Mesenchymal stem cell (in vitro differentiated cells and primary cell): ENCODE data around the gene SLC25A36.
A peak's percentile ranks its signal among the peaks of the same experiment; 100 is the strongest.

Experiments
- DNase-seq: peaks from one replicate; pipeline ENCODE4 v3.0.0-alpha.2; 2013
- H2AFZ ChIP-seq: one replicate; pipeline ENCODE4 v1.6.1; 2013; ENCODE audit warnings: low read depth, mild to moderate bottlenecking, control low read depth, inconsistent platforms, low read length, moderate library complexity
- H2AK5ac ChIP-seq: 2 replicates; pipeline ENCODE4 v1.6.1; 2013; ENCODE audit warnings: low read length, moderate library complexity, mild to moderate bottlenecking, inconsistent platforms; ENCODE audit not compliant: severe bottlenecking
- H2BK120ac ChIP-seq: one replicate; pipeline ENCODE4 v1.6.1; 2013; ENCODE audit warnings: low read depth, mild to moderate bottlenecking, inconsistent platforms, low read length, moderate library complexity
- H2BK12ac ChIP-seq, 2 experiments: one replicate each; pipeline ENCODE4 v1.6.1; 2013; ENCODE audit warnings: inconsistent platforms in 2 of 2, low read length in 2 of 2, mild to moderate bottlenecking in 2 of 2, moderate library complexity in 2 of 2, control low read depth in 1 of 2
- H2BK15ac ChIP-seq: one replicate; pipeline ENCODE4 v1.6.1; 2013; ENCODE audit warnings: mild to moderate bottlenecking, low read depth, inconsistent platforms; ENCODE audit not compliant: poor library complexity, severe bottlenecking
- H2BK5ac ChIP-seq: 2 replicates; pipeline ENCODE4 v1.6.1; 2013; ENCODE audit warnings: low read depth, mild to moderate bottlenecking, low read length, control low read depth, inconsistent platforms; ENCODE audit not compliant: poor library complexity, severe bottlenecking
- H3K14ac ChIP-seq, 2 experiments: one replicate each; pipeline ENCODE4 v1.6.1; 2013; ENCODE audit warnings: inconsistent platforms in 2 of 2, low read length in 2 of 2, control low read depth in 1 of 2, mild to moderate bottlenecking in 1 of 2, moderate library complexity in 1 of 2
- H3K18ac ChIP-seq, 2 experiments: one replicate each; pipeline ENCODE4 v1.6.1; 2013; ENCODE audit warnings: inconsistent platforms in 2 of 2, low read length in 2 of 2, control low read depth in 1 of 2, low read depth in 1 of 2, mild to moderate bottlenecking in 1 of 2
- H3K23ac ChIP-seq, 2 experiments: one replicate each; pipeline ENCODE4 v1.6.1; 2013; ENCODE audit warnings: inconsistent platforms in 2 of 2, low read length in 2 of 2, mild to moderate bottlenecking in 2 of 2, moderate library complexity in 2 of 2, control low read depth in 1 of 2
- H3K27ac ChIP-seq: 2 replicates; pipeline ENCODE4 v1.5.1; 2013; ENCODE audit warnings: mild to moderate bottlenecking, moderate library complexity, low read length, control low read depth, inconsistent platforms; ENCODE audit not compliant: poor library complexity, severe bottlenecking
- H3K27me3 ChIP-seq, 2 experiments: 2 replicates each; pipeline versions ENCODE4 v1.6.1 to v1.7.0; 2013; ENCODE audit warnings: low read length in 2 of 2, mild to moderate bottlenecking in 2 of 2, moderate library complexity in 2 of 2, control low read depth in 1 of 2, inconsistent platforms in 1 of 2; ENCODE audit not compliant: control insufficient read depth in 1 of 2, insufficient read depth in 1 of 2
- H3K36me3 ChIP-seq, 2 experiments: 2 replicates each; pipeline versions ENCODE4 v1.6.1 to v1.7.0; 2013; ENCODE audit warnings: low read length in 2 of 2, control low read depth in 1 of 2, inconsistent platforms in 1 of 2, low read depth in 1 of 2, mild to moderate bottlenecking in 1 of 2; ENCODE audit not compliant: insufficient read depth in 2 of 2, control insufficient read depth in 1 of 2
- H3K4ac ChIP-seq, 2 experiments: one replicate each; pipeline ENCODE4 v1.6.1; 2013; ENCODE audit warnings: inconsistent platforms in 2 of 2, low read length in 2 of 2, mild to moderate bottlenecking in 2 of 2, moderate library complexity in 2 of 2, control low read depth in 1 of 2, low read depth in 1 of 2
- H3K4me1 ChIP-seq: 2 replicates; pipeline ENCODE4 v1.6.1; 2013; ENCODE audit warnings: low read depth, low read length, control low read depth; ENCODE audit not compliant: control insufficient read depth, insufficient read depth
- H3K4me2 ChIP-seq: 2 replicates; pipeline ENCODE4 v1.6.1; 2013; ENCODE audit warnings: low read length, mild to moderate bottlenecking, inconsistent platforms; ENCODE audit not compliant: poor library complexity, severe bottlenecking
- H3K4me3 ChIP-seq, 2 experiments: 2 replicates each; pipeline versions ENCODE4 v1.5.1 to v1.7.0; 2013; ENCODE audit warnings: low read length in 2 of 2, mild to moderate bottlenecking in 2 of 2, control low read depth in 1 of 2, low read depth in 1 of 2; ENCODE audit not compliant: insufficient read depth in 1 of 2
- H3K79me1 ChIP-seq: replicated peaks from 2 replicates; pipeline ENCODE4 v1.6.1; 2013; ENCODE audit warnings: mild to moderate bottlenecking, control low read depth, low read length, inconsistent platforms; ENCODE audit not compliant: poor library complexity, severe bottlenecking
- H3K9ac ChIP-seq: 2 replicates; pipeline ENCODE4 v1.7.0; 2013; ENCODE audit warnings: mild to moderate bottlenecking, low read length, moderate library complexity
- H3K9me3 ChIP-seq: 2 replicates; pipeline ENCODE4 v1.7.0; 2013; ENCODE audit warnings: mild to moderate bottlenecking, low read length; ENCODE audit not compliant: control insufficient read depth
- H4K8ac ChIP-seq: one replicate; pipeline ENCODE4 v1.6.1; 2013; ENCODE audit warnings: inconsistent platforms, mild to moderate bottlenecking, low read length, moderate library complexity
- H4K91ac ChIP-seq: one replicate; pipeline ENCODE4 v1.6.1; 2013; ENCODE audit warnings: mild to moderate bottlenecking, low read length, inconsistent platforms
- whole genome bisulfite sequencing: methylation state at CpG from one replicate; pipeline ENCODE4 v1.1.7; 2013; ENCODE audit warnings: mixed read lengths; 5-methylcytosine and 5-hydroxymethylcytosine counted together

Gene SLC25A36

GRCh38 chr3:140920029-140920428, 21.6 kb upstream of the SLC25A36 start:
- no peak overlapping the region for H2BK15ac ChIP-seq
- no peak overlapping the region for H2AFZ ChIP-seq
- WGBS, result 85% methylated on average over 1 of the region's 2 CpGs
- no peak overlapping the region for H2BK120ac ChIP-seq
- no peaks in the 10 kb centered on the region for H3K79me1 ChIP-seq
- H3K14ac ChIP-seq, result no peak overlapping the region
- H3K4me1 ChIP-seq, result no peaks in the 10 kb centered on the region
- H3K36me3 ChIP-seq, result no peaks in the 10 kb centered on the region
- DNase-seq, result no peak
- no peak overlapping the region for H3K27ac ChIP-seq
- no peak overlapping the region for H4K8ac ChIP-seq
- no peak overlapping the region for H3K4ac ChIP-seq
- H3K4me3 ChIP-seq, result no peak overlapping the region
- peaks cover 21 to 23% of the 10 kb centered on the region in 2 experiments for H3K27me3 ChIP-seq
- H2AK5ac ChIP-seq, result no peak overlapping the region
- no peak overlapping the region for H2BK12ac ChIP-seq
- H3K4me2 ChIP-seq, result no peak overlapping the region
- no peak overlapping the region for H3K23ac ChIP-seq
- no peak overlapping the region for H3K9ac ChIP-seq
- no peak overlapping the region for H4K91ac ChIP-seq
- H3K9me3 ChIP-seq, result no peaks in the 10 kb centered on the region
- no peak overlapping the region for H2BK5ac ChIP-seq
- no peak overlapping the region for H3K18ac ChIP-seq

- H2AFZ ChIP-seq, result no peak overlapping the region
- 25% methylated on average over 1 of the region's 1 CpG for WGBS
- no peak overlapping the region for H3K27ac ChIP-seq
- no peak overlapping the region for H2BK15ac ChIP-seq
- H4K8ac ChIP-seq, result no peak overlapping the region
- H3K23ac ChIP-seq, result no peak overlapping the region
- peaks cover 3 to 8% of the 10 kb centered on the region in 2 experiments for H3K27me3 ChIP-seq
- no peak overlapping the region for H3K4me2 ChIP-seq
- H2AK5ac ChIP-seq, result no peak overlapping the region
- no peak overlapping the region for H4K91ac ChIP-seq
- H2BK12ac ChIP-seq, result no peak overlapping the region
- H2BK5ac ChIP-seq, result no peak overlapping the region
- no peak overlapping the region for H3K9ac ChIP-seq
- H3K4me3 ChIP-seq, result no peak overlapping the region
- no peak overlapping the region for H3K4ac ChIP-seq
- no peaks in the 10 kb centered on the region for H3K9me3 ChIP-seq
- H3K36me3 ChIP-seq, result no peaks in the 10 kb centered on the region
- no peaks in the 10 kb centered on the region for H3K4me1 ChIP-seq
- H3K79me1 ChIP-seq, result no peaks in the 10 kb centered on the region
- peak; percentile 44 for DNase-seq
- peak overlapping the region in 1 of 2 experiments; percentile 41 for H3K14ac ChIP-seq
- no peak overlapping the region for H2BK120ac ChIP-seq
- H3K18ac ChIP-seq, result no peak overlapping the region
Observed at GRCh38 chr3:140922634-140923033, 19.0 kb upstream of the SLC25A36 start.

DNA sequence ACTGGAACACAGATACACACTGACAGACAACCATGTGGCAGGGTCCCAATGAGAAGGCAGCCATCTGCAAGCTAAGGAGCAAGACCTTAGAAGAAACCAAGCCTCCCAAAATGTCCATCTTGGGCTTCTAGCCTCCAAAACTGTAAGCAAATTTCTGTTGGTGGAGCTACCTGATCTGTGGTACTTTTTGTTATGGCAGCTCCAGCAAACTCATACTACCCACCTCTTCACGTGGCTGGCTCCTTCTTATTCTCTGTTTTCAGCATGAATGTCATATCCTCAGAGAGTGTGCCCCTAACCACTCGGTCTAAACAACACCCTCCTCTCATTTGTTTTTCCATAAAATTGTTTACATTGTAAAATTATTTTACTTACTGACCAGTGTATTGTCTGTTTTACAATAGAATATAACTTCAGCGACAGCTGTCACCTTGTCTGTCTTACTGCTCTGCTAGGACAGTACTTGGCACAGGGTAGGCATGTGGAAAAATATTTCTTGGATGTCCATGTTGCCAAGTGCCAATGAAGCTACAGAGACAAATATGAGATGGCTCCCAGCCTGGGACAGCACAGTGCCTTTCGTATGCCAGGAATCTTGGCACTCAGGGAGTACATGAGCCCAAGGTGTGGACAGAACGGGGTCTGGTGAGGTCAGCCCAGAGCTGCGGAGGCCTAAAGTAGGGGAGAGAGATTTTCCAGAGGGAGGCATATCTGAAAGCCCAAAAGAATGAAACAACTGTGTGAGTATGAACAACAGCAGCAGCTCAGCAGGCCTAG, 17.4 kb upstream of the SLC25A36 start:
- Histone ChIP-seq H3K18ac (no peak overlapping the region), H3K23ac (no peak overlapping the region), H2BK12ac (no peak overlapping the region), H2AK5ac (no peak overlapping the region), H3K9me3 (no peaks in the 10 kb centered on the region), H3K4ac (no peak overlapping the region), H2BK15ac (no peak overlapping the region), H4K8ac (no peak overlapping the region), H3K27me3 (peaks cover 0 to 9% of the 10 kb centered on the region in 2 experiments), H3K36me3 (no peaks in the 10 kb centered on the region), H2BK120ac (no peak overlapping the region), H3K4me2 (no peak overlapping the region), H3K14ac (no peak overlapping the region), H3K4me3 (no peak overlapping the region), H3K4me1 (no peaks in the 10 kb centered on the region), H3K9ac (no peak overlapping the region), H3K79me1 (no peaks in the 10 kb centered on the region), H3K27ac (no peak overlapping the region), H2AFZ (no peak overlapping the region), H2BK5ac (no peak overlapping the region), H4K91ac (no peak overlapping the region)
- DNase-seq, result no peak
- WGBS, result 79% methylated on average over 5 of the region's 6 CpGs

- H2BK15ac ChIP-seq, result no peak overlapping the region
- H3K23ac ChIP-seq, result no peak overlapping the region
- no peaks in the 10 kb centered on the region for H3K9me3 ChIP-seq
- no peak overlapping the region for H3K18ac ChIP-seq
- H3K27me3 ChIP-seq, result peaks cover 0 to 15% of the 10 kb centered on the region in 2 experiments
- no peak overlapping the region for H3K4me3 ChIP-seq
- no peak overlapping the region for H2BK5ac ChIP-seq
- WGBS, result 43% methylated on average over 1 of the region's 3 CpGs
- H4K91ac ChIP-seq, result no peak overlapping the region
- H4K8ac ChIP-seq, result no peak overlapping the region
- no peaks in the 10 kb centered on the region for H3K79me1 ChIP-seq
- H3K27ac ChIP-seq, result no peak overlapping the region
- H3K36me3 ChIP-seq, result no peaks in the 10 kb centered on the region
- H2AFZ ChIP-seq, result no peak overlapping the region
- H3K9ac ChIP-seq, result no peak overlapping the region
- no peak overlapping the region for H2AK5ac ChIP-seq
- H2BK120ac ChIP-seq, result no peak overlapping the region
- H2BK12ac ChIP-seq, result no peak overlapping the region
- peaks cover 1% of the 10 kb centered on the region for H3K4me1 ChIP-seq
- no peak overlapping the region for H3K4me2 ChIP-seq
- H3K14ac ChIP-seq, result no peak overlapping the region
- no peak for DNase-seq
- no peak overlapping the region for H3K4ac ChIP-seq
Observed at GRCh38 chr3:140927279-140928069, 14.2 kb upstream of the SLC25A36 start.
